GM18498 (cell line): Measurements from ENCODE around the gene CD180.

Experiments
- ATAC-seq: cut with Tn5 transposase; IDR thresholded peaks from one replicate; pipeline ENCODE4 v1.9.1; 2021; ENCODE audit warnings: mild to moderate bottlenecking, moderate library complexity; ENCODE audit not compliant: unreplicated experiment

CD180 gene

GRCh38 chr5:67214036-67214435 lies 17.4 kb upstream of the CD180 start:
- no peak for ATAC-seq

DNA sequence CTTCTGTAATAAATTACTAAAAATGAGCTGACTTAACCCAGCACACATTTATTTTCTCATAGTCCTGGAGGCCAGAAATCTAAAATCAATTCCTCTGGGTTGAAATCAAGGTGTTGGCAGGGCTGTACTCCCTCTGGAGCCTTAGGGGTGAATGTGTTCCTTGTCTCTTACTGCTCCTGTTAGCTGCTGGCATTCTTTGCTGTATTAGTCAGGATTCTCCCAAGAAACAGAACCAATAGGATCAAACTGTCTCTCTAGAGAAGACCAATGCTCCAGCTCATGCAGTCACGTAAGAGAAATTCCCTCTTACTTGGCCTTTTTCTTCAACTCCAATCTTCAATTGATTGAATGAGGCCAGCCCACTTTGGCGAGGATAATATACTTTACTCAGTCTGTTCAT lies 15.3 kb upstream of the CD180 start:
- no peak for ATAC-seq

DNA sequence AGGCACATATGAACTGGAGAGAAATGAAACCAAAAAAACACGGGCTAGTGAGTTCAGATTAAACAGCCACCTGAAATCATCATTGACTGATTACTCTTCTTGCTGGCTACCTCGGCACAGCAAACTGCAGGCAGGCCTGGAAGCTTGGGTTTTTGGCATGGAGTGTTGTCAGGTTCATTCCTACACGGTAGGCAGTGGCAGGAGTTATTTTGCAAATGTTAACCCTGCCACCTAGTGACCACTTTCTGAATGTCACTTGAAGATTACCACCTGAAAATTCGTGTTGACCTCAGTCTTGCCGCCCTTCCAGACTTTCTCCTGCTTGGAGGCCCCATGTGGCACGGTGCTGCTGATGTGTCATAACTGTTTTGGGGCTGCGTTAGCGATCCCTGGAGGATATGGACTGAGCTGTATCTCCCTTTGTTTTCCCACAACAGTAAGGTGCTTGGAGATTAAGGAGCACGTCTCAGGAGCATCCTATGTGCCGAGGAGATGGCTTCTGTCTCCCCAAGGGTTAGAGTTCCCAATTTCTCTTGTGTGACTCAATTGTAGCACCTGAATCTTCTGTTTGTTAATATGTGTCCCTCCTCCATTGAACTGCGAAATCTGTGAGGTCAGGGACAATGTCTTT lies 12.7 kb upstream of the CD180 start:
- peak; percentile 36 for ATAC-seq

DNA sequence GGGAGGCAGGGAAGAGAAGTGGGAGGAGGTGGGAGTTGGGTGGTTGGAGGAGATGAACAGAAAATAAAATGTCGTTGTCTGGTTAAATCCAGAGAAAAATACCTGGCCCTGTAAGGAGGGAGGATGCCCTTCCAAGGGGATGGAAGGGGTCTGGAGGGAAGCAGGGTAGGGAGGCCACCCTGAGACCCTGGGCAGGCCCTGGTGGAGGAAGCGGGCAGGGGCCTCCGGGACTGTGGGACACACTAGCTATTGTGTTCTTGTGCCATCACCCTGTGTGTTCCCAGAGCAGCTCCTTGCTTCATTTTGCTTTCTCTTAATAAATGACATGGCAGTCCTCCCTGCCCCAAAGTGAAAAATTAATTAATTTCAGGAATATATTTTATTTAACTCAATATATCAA lies 11.8 kb upstream of the CD180 start:
- ATAC-seq: no peak

GRCh38 chr5:67206929-67207328 lies 10.3 kb upstream of the CD180 start:
- peak; percentile 85 for ATAC-seq

- ATAC-seq: peak; percentile 41
These were observed 9.9 kb upstream of the CD180 start for GRCh38 chr5:67206461-67206860.

DNA sequence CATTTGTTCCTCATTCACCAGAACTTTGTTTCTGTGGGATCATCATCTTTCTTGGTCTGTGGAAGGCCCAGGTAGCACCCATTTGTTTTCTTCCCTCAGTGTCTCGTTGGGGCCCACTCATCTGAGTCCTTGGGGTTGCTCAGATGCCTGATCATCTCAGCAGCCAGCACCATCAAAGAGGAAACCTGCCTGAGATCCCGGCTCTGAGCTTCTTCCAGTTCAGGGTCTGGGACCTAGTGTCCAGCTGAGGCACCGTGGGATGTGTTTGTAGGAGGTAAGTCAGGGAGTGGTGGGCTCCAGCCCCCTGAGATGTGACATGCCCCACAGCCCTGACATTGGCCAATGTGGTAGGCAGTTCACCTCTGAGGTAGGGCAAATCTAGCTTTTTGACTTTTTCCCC lies 9.4 kb upstream of the CD180 start:
- ATAC-seq: no peak

GRCh38 chr5:67204821-67205220 lies 8.2 kb upstream of the CD180 start:
- no peak for ATAC-seq

DNA sequence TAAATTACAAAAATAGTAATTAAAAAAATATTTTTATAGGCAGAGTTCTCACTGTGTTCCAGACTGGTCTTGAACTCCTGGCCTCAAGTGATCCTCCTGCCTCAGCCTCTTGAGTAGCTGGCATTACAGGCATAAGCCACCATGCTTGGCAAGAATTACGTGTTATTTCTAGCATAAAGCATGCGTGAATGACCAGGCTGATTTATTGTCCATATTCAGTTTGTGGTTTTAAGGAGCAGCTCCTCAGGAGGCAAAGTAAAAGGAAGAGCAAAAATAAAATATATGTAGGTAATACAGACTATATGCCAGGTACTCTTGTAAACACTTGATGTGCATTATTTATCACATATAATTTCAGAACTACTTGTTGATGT lies 7.1 kb upstream of the CD180 start:
- no peak for ATAC-seq

DNA sequence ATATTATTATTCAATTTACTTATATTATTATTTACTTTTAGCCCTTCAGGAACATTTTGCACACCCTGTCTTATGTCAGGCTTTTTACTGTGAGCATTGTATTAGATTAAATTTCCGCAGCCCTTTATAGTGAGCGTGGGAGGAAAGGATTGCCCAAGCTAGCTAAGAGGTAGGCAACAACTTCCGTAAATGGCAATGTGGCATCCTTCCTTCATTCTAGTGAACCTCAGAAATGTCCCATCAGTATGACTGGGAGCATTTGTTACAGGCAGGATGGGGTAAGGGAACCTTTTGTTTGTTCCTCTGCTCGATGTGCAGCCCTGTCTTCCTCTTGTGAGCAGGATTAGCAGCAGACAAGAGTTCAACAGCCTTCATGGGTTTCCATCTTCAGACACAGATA lies 6.2 kb upstream of the CD180 start:
- no peak for ATAC-seq

DNA sequence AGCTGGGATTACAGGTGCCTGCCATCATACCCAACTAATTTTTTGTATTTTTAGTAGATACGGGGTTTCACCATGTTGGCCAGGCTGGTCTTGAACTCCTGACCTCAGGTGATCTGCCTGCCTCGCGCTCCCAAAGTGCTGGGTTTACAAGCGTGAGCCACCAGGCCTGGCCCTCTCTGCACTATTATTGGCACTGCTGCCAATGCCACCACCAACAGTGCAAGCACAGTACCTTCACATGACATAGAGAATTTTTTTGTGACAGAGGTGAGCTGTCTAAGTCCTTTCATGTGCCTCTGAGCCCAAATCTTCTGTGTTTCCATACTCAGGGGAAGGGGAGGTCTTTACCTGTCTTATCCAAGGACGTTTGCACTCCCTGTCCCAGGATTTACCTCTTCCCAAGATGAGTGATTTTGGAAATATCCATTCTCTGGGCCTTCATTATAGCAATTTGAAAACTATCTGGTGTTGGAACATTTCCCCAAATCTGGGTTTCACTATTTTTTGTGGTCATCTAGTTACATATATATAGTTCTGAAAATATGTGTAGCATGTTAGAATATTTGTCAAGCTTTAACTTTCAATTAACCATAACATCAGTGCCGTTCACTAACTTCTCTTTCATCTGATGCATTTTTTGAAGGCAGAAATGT lies 5.4 kb upstream of the CD180 start:
- ATAC-seq: peak; percentile 21

DNA sequence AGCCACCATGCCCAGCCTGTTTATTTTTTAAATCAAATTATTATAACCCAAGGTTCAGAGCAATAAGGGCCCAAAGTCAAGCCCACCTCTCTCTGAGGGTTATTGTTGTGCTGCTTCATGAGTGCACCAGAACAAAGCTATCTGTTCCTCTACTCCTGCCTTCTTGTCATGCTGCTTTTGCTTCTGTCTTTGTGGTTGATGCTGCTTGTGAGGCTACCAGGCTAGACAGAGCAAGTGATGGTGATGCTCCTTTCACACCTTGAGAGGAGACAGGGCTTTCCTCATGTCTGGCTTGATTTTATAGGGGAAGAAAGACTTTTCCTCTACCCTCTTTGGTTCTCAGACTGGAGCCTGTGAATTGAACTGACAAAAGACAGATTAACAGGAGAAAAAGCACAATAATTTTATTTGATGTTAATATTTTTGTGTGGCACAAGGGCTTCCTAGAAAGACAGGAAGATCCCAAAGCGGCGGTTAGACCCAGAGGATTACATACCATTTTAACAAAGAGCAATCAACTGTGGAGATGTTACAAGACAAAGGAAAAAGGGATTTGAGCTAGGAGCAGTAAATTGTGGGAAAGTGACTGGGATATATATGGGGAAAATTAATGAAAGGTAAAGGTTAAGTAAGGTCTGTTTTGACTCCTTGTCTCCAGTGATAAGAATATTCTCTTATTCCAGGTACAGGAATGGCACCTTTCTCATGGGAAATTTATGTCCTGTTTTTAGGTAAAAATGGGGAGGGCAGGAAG lies 4.4 kb upstream of the CD180 start:
- ATAC-seq: peak; percentile 36

GRCh38 chr5:67199859-67200258 lies 3.3 kb upstream of the CD180 start:
- ATAC-seq: peak; percentile 21

DNA sequence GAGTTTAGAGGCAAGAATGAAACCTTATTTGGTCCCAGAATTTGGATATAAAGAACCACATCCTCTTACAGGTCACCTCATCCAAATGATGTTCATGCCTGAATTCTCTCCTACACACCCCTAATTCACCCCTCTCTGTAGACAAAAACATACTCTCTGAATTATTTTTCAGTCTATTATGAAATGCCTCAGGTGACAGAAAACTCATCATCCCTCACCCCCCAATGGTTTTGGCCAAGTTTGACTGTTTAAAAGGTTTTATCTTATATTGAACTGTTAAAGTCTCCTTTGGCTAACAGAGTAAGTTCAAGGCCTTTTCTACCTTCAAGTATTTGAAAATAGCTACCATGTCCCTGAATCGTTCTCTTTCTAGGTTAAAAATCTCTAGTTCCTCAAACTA lies 2.3 kb upstream of the CD180 start:
- no peak for ATAC-seq

- ATAC-seq: no peak
These were observed 937 bp upstream of the CD180 start for GRCh38 chr5:67197536-67197935.

GRCh38 chr5:67195406-67196275 lies 958 bp downstream of the CD180 start:
- ATAC-seq: peak; percentile 38

GRCh38 chr5:67194166-67194565 lies 2.4 kb downstream of the CD180 start:
- ATAC-seq: no peak

DNA sequence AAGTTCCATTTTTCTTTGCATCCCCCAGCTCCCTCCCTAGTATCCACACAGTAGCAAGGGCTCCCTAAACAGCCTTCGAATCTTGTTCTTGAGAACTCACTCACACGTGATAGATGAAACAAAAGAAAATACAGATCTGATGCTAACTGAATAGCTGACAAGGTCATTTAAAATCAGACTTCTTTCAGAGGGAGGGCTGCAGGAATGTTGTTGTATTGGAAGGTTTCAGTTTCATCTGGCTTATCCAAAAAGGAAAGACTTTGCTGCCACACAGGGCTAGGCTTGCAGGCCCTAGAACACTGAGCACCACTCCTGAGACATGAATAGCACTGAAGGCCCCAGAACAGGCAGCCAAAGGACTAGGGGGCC lies 3.2 kb downstream of the CD180 start:
- no peak for ATAC-seq

DNA sequence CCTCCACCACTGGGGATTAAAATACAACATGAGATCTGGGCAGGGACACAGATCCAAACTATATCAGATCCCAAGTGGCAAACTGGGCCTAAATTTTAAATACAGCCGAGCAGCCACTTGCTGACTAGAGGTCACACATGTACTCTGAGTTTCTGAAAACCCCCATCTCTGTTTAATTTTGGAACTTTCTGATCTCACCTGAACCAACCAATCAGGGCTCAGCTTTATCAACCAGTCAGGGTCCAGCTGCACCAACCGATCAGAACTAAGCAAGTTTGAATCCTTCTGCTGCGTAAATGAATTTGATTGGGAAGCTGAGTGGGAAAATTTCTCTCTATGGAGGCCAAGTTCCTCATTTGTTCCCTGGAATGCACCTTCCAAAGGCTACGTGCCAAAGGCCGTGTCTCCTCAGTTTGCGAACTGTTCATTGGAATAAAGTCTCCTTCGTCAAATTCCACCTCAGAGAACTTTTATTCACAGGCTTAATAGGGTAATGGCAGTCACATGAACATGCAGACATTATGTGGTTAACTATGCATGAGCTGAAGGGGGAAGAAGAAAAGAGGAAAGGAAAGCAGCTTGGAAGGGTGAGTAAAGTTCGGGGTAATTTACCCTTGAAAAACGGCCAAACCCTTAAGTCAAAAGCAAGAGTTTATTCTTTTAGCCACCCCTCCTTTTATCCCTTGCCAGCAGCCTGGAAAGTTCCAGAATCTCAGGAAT lies 3.7 kb downstream of the CD180 start:
- ATAC-seq: no peak

DNA sequence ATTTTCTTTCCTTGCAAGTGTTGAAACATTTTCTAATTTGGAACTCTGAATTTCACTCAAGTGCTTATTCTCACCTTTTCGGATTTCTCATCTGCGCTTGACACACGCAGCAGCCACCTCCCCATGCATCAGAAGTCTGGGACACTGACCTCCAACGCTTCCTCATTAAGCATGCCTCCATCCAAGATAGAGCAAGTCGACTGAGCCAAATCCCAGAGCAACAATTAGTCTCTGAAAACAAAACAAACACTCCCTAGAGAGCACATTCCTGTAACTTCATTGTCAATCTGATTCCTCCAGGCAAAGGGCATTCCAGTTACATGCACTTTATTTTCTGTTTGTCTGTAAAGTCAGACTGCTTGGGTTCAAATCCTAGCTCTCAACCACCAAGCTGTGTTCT lies 5.7 kb downstream of the CD180 start:
- ATAC-seq: no peak

DNA sequence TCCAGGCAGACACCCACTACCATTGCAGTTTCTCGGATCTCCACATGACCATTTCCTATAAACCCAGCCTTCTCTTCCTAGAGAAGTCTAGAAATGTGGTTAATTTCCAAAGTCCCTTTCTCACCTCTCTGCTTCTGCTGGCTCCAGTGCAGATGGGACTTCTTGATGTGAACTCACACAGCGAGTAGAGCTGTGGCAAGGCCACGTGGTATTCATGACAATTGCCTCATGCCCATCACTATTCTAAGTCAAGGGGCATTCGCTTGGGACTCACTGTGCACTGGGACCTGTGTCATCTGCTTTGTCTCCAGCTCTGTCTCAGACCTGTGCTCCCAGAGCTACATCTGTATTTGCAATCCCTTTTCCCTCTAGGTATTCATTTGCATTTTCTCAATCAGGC lies 6.2 kb downstream of the CD180 start:
- ATAC-seq: no peak
